ENCODE data around the gene FAM20A. TPM values are rescaled to one million over a fixed set of nuclear protein-coding genes. Genes with fewer than 3 reads are reported as not detected.

FAM20A gene
- polyA plus RNA-seq, 3 donors = 0.91 to 1.6 TPM; not detected in 1

GRCh38 chr17:68601565-68602288, 560 bp upstream of the FAM20A start:
- H3K4me2 ChIP-seq (replicated peaks; ENCODE audit: extremely low read depth, low read length, poor library complexity, severe bottlenecking) = peak overlapping the region; percentile 86
- intact Hi-C loops (cut with micrococcal nuclease) = loop anchor here (2.0 to 10.0 kb wide), 4 partner anchors 34 to 153 kb away; partner anchors contain the start of gene PRKAR1A (in 2 of the 2)
- H3K27me3 ChIP-seq (ENCODE audit: control insufficient read depth in 2 of 2, insufficient read depth in 2 of 2, low read length in 2 of 2) = peaks cover 53 to 62% of the 10 kb centered on the region in 2 donors
- H3K9me3 Mint-ChIP-seq = peaks cover 0 to 18% (median 8%) of the 10 kb centered on the region in 7 donors
- peaks cover 42 to 59% (median 50%) of the 10 kb centered on the region in 3 donors for H3K27me3 Mint-ChIP-seq (ENCODE audit: low read depth in 3 of 3)
- no peak overlapping the region for H3K27ac ChIP-seq (ENCODE audit: low read depth in 1 of 2, low read length in 2 of 2)
- no peaks in the 10 kb centered on the region for H3K36me3 ChIP-seq (replicated peaks in 1 of 2; ENCODE audit: control insufficient read depth in 1 of 2, insufficient read depth in 2 of 2, low read length in 2 of 2)
- DNase-seq = peak; percentile 51 to 76 (median 63)
- H3K4me1 ChIP-seq (ENCODE audit: control insufficient read depth in 1 of 2, insufficient read depth in 2 of 2, low read length in 2 of 2) = peaks cover 37 to 42% of the 10 kb centered on the region in 2 donors
- peaks cover 51% of the 10 kb centered on the region for H3K4me1 Mint-ChIP-seq
- H3K4me3 Mint-ChIP-seq = peak overlapping the region; percentile 74 to 87
- no peaks in the 10 kb centered on the region for H4K20me1 ChIP-seq (ENCODE audit: insufficient read depth, low read length)
- no peak overlapping the region for H3K9ac ChIP-seq (ENCODE audit: insufficient read depth, low read length, poor library complexity, severe bottlenecking)
- peak overlapping the region; percentile 76 to 99 (median 95) for H3K27ac Mint-ChIP-seq
- no peaks in the 10 kb centered on the region for H3K79me2 ChIP-seq (ENCODE audit: insufficient read depth, low read length)
- H3K4me3 ChIP-seq (replicated peaks in 1 of 3; ENCODE audit: low read depth in 2 of 3, low read length in 3 of 3) = peak overlapping the region in 1 of 3 experiments; percentile 72
- WGBS (ENCODE audit: insufficient coverage) = 0% methylated on average over 1 of the region's 6 CpGs
- no peak overlapping the region for H2AFZ ChIP-seq (ENCODE audit: insufficient read depth, low read depth, low read length, poor library complexity, severe bottlenecking)
- peaks cover 11 to 38% of the 10 kb centered on the region in 2 donors for H3K36me3 Mint-ChIP-seq
- H3K9me3 ChIP-seq (replicated peaks in 1 of 2; ENCODE audit: control insufficient read depth in 1 of 2, insufficient read depth in 1 of 2, low read length in 2 of 2) = peaks cover 0 to 4% of the 10 kb centered on the region in 2 donors
- TF ChIP-seq CTCF (IDR thresholded peaks at IDR 0.05) = no peak

- Histone ChIP-seq H3K9me3 (replicated peaks in 1 of 2; ENCODE audit: control insufficient read depth in 1 of 2, insufficient read depth in 1 of 2, low read length in 2 of 2) (peaks cover 0 to 4% of the 10 kb centered on the region in 2 donors), H2AFZ (ENCODE audit: insufficient read depth, low read depth, low read length, poor library complexity, severe bottlenecking) (peak overlapping the region; percentile 53), H3K4me3 (replicated peaks in 1 of 3; ENCODE audit: low read depth in 2 of 3, low read length in 3 of 3) (peak overlapping the region; percentile 37 to 72 (median 45)), H3K9ac (ENCODE audit: insufficient read depth, low read length, poor library complexity, severe bottlenecking) (peak overlapping the region; percentile 21), H3K4me2 (replicated peaks; ENCODE audit: extremely low read depth, low read length, poor library complexity, severe bottlenecking) (peak overlapping the region; percentile 86), H3K27ac (ENCODE audit: low read depth in 1 of 2, low read length in 2 of 2) (no peak overlapping the region), H4K20me1 (ENCODE audit: insufficient read depth, low read length) (no peaks in the 10 kb centered on the region), H3K79me2 (ENCODE audit: insufficient read depth, low read length) (no peaks in the 10 kb centered on the region), H3K27me3 (ENCODE audit: control insufficient read depth in 2 of 2, insufficient read depth in 2 of 2, low read length in 2 of 2) (peaks cover 58 to 67% of the 10 kb centered on the region in 2 donors), H3K36me3 (replicated peaks in 1 of 2; ENCODE audit: control insufficient read depth in 1 of 2, insufficient read depth in 2 of 2, low read length in 2 of 2) (no peaks in the 10 kb centered on the region), H3K4me1 (ENCODE audit: control insufficient read depth in 1 of 2, insufficient read depth in 2 of 2, low read length in 2 of 2) (peaks cover 42 to 50% of the 10 kb centered on the region in 2 donors)
- intact Hi-C loops (cut with micrococcal nuclease) = loop anchor here (5.0 to 10.0 kb wide), 3 partner anchors 33 to 155 kb away; partner anchors contain the start of gene PRKAR1A (in 1 of the 2)
- DNase-seq = peak; percentile 12 to 46 (median 38)
- WGBS (ENCODE audit: insufficient coverage) = under 1% methylated on average over 88 of the region's 88 CpGs
- Mint-ChIP-seq H3K9me3 (peaks cover 0 to 20% (median 8%) of the 10 kb centered on the region in 7 donors), H3K4me3 (peak overlapping the region; percentile 86 to 91), H3K36me3 (peaks cover 15 to 42% of the 10 kb centered on the region in 2 donors), H3K27ac (peak overlapping the region in 3 of 7 donors; percentile 46 to 93 (median 82)), H3K27me3 (ENCODE audit: low read depth in 3 of 3) (peaks cover 52 to 67% (median 60%) of the 10 kb centered on the region in 3 donors), H3K4me1 (peaks cover 47% of the 10 kb centered on the region)
- no peak for TF ChIP-seq CTCF (IDR thresholded peaks at IDR 0.05)
These were observed 868 bp downstream of the FAM20A start for GRCh38 chr17:68600067-68600930.

All from CD14-positive monocyte (primary cell).